GM18868 (cell line): ENCODE measurements around the gene PEPD.

ENCODE experiments used
- ATAC-seq: cut with Tn5 transposase; IDR thresholded peaks from one replicate; pipeline ENCODE4 v1.9.1; 2021; ENCODE audit warnings: mild to moderate bottlenecking, moderate library complexity; ENCODE audit not compliant: unreplicated experiment

PEPD gene

DNA sequence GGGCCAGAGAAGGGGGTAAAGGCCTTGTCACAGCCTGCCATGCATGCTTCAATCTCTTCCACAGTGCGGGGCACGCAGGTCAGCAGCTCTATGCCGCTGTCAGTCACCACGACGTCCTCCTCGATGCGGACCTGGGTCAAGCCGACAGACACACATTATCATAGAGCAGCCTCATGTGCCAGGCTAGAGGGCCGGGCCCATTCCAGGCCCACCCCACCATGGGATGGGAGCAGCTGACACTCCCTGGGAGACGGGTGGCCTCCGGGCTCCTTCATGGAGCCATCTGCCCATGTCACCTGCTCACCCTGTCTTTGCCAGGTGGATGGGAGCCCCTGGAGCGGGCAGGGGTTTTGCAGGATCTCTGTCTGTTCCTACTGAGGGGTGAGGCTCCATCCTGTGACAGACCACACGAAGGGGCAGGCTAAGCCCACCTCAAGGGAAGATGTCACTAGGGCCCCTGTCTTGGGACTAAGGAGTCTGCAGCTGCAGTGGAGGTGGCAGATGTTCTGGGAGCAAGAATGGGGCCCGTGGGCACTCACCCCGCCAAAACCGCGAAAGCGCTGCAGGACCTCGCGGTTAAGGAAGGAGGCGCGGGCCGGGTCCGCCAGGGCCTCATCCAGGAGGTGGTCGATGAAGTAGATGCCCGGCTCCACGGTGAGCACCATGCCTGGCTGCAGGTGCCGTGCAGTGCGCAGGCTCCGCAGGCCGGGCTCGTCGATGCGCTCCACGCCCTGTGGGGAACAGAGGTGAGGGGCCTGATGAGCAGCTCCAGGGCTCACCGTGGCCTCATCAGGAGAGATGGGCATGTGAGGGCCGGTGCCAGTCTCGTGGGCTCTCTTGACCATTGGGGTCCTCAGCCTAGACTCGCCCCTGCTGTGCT is 134.0 kb downstream of the PEPD start:
- no peak for ATAC-seq

DNA sequence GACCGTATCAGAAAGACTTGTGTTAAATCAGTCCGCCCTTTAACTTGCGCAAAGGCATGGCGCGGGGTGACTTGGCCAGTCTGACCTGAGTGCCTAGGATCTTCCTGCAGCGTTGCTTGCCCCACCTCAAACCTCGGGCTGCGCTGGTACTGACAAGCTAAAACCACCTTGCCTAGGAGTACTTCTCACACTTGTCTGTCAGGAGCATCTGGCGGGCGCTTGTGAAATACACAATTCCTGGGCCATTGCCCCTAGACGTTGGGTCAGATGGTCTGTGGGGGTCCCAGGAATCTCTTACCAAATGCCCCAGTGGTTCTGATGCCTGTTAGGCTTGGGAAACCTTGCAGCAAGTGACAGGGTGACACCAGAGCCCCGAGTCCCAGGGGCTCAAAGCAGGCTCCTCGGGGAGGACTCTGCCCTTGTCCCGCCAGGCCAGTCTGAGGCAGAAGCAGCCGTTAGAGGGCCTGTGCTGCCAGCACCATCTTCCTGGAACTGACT is 135.2 kb downstream of the PEPD start:
- no peak for ATAC-seq

DNA sequence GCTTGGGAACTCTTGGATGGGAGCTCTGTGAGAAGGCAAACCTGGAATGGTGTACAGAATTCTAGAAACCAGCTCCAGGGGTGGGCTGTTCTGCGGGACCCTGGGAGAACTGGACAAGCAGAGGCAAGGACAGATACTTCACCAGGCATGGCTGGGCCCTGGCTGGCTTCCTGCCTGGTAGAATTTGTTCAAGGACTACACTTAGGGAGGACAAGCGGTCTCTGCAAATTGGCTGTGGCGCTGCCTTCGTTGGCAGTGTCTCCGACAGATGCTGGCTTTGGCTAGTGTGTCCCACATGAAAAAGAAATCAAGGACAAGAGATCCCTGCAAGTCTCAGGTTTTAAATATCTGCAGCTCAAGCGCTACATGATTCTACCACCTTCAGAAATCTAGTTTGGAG is 135.6 kb downstream of the PEPD start:
- ATAC-seq = no peak

DNA sequence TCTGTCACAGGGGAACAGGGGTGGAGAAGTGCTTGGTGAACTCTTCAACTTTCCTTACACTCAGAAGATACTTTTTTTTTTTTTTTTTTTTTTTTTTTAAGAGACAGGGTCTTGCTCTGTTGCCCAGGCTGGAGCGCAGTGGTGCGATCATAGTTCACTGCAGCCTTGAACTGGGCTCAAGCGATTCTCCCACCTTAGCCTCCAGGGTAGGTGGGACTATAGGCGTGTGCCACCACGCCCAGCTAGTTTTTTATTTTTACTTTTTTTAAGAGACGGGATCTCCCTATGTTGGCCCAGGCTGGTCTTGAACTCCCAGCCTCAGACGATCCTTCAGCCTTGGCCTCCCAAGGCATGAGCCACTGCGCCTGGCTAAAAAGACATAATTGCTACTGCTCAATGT is 136.6 kb downstream of the PEPD start:
- ATAC-seq = no peak

DNA sequence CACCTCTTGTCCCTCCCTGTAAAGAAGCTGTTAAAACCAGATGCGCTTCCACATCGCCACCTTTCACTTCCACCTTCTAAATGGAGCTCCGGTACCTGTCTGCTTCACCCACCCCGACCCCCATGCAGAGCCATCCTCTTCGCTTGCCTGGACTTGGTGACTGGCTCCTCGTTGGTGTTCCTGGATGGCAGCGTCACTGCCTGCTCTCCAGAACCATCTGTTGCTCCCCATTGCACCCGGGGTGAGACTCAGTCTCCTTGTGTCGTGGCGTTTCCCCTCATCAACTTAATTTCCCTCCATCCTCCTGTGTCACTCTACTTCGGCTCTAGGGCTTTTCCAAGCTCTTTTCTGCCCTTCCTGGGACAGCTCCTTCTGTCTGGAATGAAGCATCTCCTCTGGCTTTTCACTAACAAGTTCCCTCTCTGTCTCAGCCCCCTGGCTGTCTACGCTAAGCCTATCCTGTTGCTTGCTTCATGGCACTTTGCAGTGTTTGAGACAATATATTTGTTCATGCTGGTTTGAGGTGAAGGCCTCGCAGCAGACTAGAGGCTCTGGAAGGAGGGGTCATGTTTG is 137.8 kb downstream of the PEPD start:
- ATAC-seq = no peak

DNA sequence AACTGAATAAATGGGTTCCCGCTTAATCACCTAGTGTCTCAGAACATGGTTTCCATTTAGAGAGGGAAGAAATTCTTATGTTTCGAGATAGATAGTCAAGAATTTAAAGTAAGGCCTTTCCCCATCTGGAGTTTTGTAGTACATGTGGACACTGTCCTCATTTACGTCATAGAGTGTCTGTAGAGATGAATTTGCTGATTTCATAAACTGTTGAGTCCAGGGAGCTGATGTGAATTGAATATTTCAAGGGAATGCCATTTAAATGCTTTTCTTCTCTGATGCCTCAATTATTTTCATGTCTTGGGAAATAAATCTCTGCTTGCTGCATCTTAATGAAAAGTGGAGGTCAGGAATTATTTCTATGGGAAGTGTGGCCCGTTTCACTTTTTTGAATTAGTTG is 138.6 kb downstream of the PEPD start:
- ATAC-seq = no peak

DNA sequence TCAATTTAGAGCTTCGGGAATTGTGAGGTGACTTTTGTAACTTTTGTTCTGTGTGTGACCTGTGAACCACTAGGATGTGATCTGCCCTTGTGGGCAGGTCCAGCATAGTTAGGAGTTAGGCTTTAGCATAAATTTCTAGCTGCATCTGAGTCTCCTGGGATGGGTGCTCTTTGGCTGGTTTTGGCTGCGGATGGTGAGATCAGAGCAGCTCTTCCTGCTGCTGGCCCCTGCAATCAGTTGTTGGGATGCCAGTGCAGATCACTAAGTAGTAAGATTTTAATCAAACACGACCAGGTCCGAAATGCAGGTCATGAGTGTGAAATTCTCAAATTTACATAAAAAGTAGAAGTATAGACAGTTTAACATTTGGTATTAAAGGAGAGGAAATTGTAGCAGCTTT is 139.6 kb downstream of the PEPD start:
- no peak for ATAC-seq

DNA sequence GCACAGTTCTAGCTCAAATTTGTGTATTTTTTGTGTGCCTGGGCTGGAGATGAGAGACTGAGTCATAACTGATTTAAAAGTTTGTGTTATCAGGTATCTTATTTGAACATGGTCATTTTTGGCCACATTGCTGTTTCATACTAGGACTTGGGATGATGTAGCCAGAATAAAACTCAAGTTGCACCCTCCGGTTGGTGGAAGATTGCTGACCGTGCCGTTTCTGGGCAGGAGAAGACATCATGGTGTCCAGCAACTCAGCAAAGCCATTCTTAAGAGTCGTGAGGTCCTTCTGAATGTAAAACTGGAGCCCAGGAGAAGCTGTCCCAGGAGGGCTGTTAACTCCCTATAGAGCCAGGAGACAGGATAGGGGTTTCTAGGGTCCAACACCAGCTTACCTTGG is 140.5 kb downstream of the PEPD start:
- no peak for ATAC-seq

DNA sequence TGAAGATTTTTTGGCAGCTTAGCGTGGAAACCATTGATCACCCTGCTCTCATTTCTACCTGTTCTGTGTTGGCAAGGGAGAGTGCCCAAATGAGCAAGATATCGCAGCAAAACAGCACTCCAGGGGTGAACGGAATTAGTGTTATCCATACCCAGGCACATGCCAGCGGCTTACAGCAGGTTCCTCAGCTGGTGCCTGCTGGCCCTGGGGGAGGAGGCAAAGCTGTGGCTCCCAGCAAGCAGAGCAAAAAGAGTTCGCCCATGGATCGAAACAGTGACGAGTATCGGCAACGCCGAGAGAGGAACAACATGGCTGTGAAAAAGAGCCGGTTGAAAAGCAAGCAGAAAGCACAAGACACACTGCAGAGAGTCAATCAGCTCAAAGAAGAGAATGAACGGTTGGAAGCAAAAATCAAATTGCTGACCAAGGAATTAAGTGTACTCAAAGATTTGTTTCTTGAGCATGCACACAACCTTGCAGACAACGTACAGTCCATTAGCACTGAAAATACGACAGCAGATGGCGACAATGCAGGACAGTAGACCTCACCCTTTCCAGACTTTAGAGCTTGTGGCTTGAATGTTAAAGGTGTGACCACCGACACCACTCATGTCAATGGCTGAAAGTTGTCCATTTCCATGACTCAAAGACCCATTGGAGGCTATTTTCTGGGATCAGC is 142.3 kb downstream of the PEPD start:
- ATAC-seq = no peak

DNA sequence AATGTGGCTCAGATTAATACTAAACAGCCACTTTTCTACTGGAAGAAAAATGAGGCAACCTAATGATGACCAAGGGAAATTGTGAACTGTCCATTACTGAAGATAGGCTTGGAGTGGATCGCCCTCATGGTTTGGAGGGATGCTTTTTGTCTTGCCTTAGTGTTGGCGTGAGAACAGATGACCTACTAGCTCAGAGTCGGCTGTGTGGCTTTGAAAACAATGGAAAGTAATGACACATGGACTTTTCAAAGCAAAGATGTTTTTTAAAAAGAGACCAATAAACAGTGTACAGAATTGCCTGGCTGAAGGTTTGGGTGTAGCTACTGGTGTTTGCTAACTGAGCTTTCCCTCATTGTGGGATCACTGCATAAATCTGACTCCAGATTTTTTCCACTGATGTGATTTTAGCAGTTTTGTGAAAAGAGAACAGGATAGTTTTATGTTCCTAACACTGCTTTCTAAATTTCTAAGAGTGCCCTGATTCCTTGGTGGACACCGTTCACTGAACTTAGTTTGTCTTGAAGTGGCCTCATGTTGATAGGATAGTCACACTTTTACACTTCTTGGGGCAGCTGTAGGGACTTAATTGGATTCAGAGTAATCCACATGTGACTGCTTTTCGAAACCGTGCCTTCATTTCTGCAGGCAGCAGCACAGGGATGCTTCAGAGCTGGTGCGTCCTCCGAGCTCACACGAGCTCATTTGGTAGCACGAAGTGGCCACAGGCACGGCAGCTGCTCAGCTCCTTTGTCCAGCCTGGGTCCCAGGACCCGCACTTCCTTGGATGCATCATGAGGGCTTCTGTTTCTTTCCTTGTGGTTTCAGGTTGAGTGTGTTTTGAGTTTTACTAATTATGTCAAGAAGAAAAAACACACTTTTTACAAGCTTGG is 143.8 kb downstream of the PEPD start:
- no peak for ATAC-seq

DNA sequence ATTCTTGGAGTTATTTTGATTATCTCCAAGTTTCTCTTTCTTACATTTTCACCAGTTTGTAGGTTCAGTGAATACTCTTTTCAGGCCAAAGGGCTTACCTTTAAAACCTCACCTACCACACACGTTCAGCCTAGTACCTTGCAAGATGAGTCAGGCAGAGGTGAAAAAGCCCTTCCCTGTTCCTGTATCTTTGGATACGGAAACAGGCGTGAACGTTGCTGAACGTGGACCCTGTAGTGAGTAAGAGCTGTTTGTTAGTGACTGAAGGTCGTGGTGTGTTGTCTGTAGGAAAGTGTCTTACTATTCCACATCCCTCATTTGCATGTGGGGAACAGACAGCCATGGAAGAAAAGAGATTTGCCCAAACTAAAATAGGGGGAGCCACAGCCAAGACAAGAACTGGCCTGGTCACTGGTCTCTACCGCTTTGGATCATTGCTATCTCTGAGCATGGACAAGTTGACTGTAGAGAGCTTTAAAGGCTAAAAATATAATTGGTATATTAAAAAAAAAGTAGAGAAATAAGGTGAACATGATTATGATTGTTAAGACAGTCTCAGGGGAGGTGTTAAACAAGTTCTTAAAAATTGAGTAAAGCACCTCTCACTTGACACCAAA is 144.5 kb downstream of the PEPD start:
- no peak for ATAC-seq

DNA sequence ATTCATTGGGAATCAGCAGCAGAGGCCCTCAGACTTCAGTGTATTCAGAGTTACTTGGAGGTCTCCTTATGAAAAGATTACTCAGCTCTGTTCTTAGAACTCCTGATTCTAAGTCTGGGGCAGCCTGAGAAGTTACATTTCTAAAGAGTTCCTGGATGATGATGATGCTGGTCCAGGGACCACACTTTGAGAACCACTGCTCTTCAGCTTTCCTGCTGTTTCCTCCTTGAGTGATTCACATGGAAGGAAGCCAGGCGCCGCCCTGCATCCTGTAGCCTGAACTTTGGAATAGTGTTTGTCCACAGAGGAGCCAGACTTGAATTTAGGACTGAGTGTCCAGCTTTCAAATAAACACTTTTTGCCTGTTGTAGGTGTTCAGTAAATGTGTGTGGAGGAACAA is 145.2 kb downstream of the PEPD start:
- no peak for ATAC-seq

DNA sequence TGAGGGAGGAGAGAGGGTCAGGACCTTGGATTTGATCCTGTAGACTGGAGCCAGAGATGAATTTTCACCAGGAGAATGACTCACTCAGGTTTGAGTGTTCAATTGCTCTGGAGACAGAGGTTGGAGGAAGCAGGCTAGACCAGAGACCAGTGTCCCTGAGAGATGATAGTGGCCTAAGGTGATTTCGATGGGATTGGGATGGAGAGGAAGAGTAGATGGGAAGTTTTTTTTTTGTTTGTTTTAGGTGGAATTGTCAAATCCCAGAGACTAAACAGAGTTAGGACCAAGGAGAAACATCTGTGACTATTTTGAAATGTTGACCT is 145.8 kb downstream of the PEPD start:
- no peak for ATAC-seq

DNA sequence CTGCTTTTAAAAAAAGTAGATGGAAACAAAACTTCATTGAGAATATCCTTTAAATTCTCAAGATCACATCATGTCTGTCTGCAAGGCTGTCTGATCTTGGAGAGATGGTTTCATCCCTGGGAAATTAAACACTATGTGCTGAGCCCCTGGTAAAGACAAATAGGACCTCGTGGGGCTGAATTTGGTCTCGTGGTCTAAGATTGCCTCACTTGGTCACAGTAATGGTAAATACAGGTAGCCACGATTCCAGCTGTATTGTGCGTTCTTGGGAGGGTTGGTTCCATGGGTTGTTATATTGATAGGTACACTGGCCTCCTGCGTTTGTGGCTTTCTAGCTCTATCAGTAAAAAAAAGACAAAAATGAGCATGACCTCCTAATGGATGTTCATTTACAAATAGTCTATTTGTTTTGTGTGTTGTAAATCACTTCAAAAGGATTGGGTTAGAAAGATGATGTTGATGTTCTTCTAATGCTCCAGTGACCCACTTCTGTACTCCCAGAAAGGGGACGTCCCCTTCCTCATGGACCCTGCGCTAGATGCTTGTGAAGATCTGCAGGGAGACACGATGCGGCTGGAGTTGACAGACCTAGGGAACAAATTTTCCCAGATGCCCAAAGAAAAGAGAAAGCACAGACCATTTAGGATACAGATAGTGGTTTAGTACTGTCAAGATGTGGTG is 146.3 kb downstream of the PEPD start:
- no peak for ATAC-seq

DNA sequence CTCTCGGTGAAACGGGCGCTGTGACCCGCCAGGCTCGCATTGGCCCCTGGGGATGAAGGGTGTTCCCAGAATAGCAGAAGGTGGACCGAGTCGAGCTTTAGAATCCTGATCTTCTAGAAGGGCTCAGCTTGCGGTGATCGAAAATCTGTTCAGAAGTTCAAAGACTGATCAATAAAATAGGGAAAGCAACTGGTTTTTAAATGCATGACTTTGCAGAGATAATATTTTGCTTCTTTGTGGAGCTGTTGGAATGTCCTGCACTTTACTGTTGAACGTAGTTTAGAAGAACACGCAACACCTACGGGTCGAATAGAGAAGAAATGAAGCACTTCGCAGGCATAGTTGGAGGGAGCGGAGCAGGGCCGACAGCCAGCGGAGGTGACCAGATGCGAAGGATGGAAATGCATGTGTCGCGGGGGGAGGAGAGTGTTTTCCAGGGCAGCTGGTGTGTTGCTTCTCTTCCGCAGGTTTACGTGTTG is 147.3 kb downstream of the PEPD start:
- no peak for ATAC-seq

DNA sequence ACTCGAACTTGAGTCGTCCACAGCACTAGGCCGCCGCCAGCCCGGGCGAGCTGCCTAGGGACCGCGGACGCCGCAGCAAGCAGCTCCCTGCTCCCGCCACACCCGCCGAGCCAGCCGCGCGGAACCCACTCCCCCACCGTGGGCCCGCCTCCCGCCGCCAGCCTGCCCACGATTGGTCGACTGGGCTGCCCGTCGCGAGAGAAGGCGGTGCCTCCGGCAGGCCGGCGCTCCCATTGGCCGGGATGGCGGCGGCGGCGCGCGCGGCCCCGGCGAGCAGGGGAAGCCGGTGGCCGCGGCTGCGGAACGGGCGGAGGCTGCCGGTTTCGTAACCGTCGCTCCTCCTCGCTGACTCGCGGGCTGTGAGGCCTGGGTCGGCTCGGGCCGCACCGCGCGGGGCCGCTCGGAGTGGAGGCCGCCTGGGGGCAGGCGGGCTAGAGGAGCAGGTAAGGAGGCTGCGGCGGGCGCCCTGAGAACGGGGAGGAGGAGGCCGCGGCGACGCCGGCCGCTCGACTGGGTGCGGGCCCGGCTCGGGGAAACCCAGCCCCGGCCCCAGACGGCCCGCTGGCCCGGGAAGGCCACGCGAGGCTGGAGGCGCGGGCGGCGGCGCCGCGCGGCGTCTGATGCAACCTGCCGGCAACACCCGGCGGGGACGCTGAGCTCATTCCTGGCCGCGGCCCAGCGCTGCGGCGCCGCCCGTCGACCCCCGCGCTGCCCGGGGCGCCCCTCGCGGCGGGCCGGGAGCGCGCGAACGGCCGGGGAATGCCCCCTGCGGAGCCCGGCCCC is 147.9 kb downstream of the PEPD start, which contains the start of gene CEBPG:
CEBPG (plus strand) TSS at position 257 of the 783 bp plus-strand sequence. CDS start 5,531 bp downstream, outside the sequence.
- ATAC-seq = peak; percentile 89

DNA sequence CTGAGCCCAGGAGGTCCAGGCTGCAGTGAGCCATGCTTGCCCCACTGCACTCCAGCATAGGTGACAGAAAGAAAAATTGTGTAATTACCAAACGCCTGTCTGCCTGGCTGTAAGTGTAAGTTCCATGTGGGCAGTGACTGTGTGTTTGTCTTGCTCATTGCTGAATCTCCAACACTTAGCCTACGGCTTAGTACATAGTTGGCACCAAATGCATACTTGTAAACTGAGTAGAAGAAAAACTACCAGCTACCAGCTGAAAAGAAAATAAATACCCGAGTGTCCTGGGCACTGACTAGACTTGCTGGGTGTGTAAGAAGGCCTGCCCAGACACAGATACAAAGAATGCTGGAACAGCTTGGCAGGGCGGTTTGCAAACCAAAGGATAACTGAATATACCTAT is 150.8 kb downstream of the PEPD start:
- ATAC-seq = no peak

DNA sequence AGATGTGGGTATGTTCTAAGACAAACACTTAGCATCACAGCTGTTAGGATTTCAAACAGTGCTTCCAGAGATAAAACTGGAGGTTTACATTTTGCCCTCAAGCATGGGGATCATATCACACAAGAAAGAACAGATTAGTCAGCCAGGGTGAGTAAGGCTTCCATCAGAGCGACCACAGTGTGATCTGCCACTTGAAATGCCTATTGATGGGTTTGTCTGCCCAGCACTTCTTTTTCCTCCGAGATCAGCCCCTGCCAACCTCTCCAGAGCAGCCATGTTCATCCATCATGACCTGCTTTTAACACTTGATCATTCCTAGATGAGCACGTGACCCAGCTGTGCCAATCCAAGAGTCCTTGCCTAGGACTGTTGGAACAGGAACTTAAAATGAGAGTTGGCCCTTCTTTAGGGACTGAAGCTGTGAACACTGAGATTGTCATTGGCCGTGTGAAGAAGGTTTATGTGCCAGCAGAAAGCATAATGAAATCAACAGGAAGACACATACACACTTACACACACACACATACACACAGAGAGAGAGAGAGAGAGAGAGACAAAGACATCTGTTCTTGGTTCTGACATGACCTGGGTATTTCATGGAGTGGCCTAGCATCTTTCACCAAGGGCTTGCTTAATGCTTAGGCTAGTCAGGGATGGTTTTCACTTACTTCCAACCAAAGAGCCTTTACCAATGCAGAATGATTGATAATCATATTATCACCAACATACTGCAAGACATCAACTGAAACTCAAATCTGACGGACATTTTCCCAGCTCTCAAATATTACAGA is 153.3 kb downstream of the PEPD start:
- ATAC-seq = no peak
